Measurements from ENCODE around the gene TRPC1. TPM values are rescaled to one million over a fixed set of nuclear protein-coding genes. Genes with fewer than 3 reads are reported as not detected.
"Not testable (repeated sequence)": the region's sequence is repeated elsewhere in the genome, so short reads cannot be mapped to it uniquely, and the experiment has no call there.

The TRPC1 gene
- 34.4 and 46.7 TPM in 2 replicates for total RNA-seq

DNA sequence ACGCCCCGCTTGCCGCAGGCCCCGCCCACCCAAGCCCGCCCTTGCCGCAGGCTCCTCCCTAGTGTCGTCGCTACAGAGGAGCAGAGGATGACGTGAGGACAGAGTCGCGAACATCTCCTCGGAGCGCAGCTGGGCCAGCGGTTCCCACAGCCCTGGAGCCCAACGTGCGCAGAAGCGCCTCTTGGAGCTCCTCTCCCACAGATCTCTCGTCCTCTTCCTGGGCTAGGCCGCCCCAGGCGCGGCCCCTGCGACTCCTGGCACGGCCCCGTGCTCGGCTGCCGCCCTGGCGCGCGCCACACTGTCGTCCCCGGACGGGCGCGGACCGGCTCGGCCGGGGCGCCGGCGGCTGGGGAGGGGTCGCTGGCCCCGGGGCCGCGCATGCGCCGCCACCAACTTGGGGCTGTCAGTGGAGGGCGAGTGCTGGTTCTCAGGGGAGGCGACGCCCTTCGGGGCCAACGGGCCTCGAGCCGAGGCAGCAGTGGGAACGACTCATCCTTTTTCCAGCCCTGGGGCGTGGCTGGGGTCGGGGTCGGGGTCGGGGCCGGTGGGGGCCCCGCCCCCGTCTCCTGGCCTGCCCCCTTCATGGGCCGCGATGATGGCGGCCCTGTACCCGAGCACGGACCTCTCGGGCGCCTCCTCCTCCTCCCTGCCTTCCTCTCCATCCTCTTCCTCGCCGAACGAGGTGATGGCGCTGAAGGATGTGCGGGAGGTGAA, at the start of gene TRPC1:
Gene TRPC1 (plus strand): TSS at position 67 of the 714 bp plus-strand sequence. CDS start 526 bp downstream, at position 593.
- DNase-seq (ENCODE audit: low read depth) = peak; percentile 55

GRCh38 chr3:142676151-142676550, 47.7 kb upstream of the TRPC1 start:
- DNase-seq (ENCODE audit: low read depth) = no peak

- peak; percentile 40 for DNase-seq (ENCODE audit: low read depth)
Measured at GRCh38 chr3:142680710-142681109, 43.1 kb upstream of the TRPC1 start.

GRCh38 chr3:142690613-142691012, 33.2 kb upstream of the TRPC1 start:
- no peak for DNase-seq (ENCODE audit: low read depth)

DNA sequence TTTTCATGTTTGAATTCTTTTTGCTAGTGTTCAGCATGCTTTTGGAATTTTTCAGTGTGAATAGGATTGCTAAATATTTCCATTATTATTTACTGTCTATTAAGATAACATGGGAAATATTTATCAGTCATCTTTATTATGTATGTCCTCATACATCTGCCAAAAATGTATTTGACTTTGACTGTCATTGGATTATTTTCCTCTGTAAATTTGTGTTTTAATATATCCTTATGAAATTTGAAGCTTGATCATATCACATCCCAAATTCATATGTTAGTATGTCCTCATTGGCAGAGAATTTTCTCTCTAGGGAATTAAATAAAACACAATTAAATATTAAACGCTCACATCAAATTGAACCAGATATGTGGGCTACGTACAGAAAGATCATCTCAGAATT, 32.3 kb upstream of the TRPC1 start:
- DNase-seq (ENCODE audit: low read depth) = no peak

- no peak for DNase-seq (ENCODE audit: low read depth)
Measured at GRCh38 chr3:142693136-142693853, 30.5 kb upstream of the TRPC1 start.

DNA sequence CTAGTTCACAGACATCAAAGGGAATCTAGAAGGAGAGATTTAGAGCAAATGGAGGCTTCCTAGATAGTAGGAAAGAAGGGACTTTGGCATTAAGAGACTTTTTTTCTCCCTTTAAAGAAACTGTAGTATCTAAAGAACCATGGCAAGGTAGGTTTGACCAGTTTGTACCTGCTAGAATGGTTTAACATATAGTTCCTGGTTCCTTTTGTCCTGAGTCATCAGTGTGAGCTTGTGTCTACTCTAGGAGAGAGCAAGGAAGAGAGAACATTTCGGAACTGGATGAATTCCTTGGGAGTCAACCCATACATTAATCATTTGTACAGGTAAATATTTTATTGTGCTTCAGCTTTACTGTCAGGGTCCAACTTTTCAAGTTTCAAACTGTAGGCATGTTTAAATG, 29.6 kb upstream of the TRPC1 start:
- DNase-seq (ENCODE audit: low read depth) = peak; percentile 16

DNA sequence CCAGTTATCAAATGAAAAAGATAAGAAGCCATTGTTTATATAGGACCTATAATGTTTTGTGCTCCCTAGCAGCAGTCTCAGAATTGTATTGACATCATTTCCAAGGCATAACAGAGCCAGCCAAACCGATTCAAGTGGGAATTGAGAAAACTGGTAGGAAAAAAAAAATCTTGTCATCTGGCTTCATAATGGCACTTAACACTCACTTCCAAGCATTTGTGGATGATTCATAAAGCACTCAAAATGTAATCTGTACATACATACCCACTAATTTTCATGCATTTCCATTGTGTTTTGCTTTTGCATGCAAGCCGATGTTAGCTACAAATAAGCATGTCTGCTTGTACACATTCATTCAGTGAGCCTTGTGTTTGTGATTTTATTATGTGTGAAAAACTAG, 18.6 kb upstream of the TRPC1 start:
- no peak for DNase-seq (ENCODE audit: low read depth)

DNA sequence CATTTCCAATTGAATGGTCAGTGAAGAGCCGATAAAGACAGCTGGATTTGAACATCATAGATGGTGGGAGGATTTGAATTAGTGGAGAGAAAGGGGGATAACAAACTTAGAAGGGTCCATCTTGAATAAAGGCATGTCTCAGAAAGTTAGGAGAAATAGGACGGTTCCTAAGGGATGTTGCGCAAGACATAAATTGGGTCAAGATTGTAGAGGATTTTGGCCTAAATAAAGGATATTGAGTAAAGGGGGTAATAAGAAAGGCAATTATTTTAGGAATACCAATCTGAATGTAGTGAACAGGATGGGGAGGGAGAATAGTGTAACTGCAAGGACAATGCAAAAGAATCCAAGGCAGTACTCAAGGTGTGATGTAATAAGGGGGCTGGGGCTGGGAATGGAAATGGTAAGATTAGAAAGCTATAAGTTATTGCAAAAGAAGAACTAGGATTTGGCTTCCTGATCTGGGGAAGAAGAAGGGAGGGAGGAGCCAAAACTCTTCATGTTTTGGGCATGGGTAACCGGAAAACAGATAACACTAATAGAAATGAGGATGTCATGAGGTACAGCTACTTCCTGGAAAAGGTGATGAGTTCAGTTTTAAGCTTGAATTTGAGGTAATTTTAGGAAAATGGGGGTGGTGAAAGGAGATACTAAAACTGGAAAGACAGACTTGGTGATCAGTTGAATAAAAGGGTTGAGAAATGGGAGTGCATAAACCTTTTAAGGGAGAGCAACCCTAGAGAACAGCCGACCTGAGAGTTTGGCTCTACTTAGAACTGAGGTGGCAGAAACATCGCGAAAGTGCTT, 17.3 kb upstream of the TRPC1 start:
- DNase-seq (ENCODE audit: low read depth) = no peak

DNA sequence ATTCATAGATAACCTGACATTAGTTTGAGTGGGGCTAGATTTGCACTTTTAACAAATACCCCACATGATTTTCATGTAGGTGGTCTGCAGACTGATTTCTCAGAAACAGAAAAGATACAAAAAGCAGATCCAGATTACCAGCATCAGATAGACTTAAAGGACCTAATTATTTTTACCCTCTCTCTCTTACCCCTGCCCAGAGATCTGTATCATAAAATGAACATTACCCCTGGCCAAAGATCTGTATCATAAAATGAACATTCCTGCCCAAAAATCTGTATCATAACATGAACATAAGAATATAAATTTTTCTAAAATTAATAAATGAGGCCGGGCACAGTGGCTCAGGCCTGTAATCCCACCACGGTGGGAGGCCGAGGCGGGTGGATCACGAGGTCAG, 14.6 kb upstream of the TRPC1 start:
- DNase-seq (ENCODE audit: low read depth) = no peak

GRCh38 chr3:142714882-142715281, 9.0 kb upstream of the TRPC1 start:
- not testable (repeated sequence) for DNase-seq (ENCODE audit: low read depth)

DNA sequence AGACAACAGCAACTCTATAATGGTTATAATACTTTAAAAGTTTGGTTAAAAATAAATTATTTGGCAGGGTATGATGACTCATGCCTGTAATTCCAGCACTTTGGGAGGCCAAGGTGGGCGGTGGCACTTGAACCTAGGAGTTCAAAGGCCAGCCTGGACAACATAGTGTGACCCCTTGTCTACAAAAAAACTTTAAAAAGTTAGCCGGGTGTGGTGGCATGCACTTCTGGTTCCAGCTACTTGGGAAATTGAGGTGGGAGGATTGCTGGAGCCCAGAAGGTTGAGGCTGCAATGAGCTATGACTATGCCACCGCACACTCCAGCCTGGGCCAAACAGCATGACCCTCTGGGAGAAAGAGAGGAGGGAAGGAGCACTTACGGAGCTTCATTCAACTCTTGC, 7.7 kb upstream of the TRPC1 start:
- no peak for DNase-seq (ENCODE audit: low read depth)

DNA sequence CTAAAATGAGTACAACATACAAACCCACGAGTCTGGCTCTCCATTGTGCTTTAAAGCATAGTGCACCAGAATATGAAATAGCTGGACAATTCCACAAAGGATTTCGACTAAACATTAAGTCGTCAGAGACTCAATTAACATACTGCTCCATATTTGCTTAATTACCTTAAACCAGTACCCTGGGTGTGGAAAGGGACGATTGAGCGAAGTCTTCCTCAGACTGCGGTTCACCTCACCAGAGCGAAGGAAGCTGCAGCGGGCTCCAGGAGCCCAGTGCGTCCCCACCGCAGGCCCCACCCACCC, 218 bp upstream of the TRPC1 start:
- no peak for DNase-seq (ENCODE audit: low read depth)

DNA sequence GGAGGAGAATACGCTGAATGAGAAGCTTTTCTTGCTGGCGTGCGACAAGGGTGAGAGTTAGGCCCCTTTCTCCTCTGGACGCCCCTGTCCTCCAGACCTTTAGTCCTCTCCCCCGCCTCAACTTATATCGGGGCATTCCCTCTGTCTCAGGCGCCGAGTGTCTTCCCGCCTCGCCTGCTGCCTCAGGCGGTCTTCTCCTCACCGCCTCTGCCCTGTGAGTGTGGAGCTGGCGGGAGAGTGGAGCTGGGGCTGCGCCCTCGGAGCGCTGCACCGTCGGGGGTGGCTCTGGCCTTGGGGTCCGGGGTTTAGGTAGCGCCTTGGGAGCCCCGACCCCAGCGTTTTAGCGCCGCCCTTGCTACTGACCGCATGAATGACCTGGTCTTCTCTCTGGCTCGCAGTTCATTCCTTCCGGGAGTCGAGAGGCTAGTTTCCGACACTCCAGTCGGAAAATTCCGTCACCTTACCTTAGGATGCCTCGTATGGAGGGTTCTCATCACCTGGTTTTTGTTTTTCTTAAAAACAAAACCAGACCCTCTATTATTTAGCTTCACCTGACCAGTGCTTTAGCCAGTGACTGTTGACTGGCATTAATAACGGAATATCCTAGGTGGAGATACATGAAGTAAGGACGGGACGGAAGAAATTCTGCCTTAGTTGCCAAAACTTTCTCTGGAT, 985 bp downstream of the TRPC1 start:
- DNase-seq (ENCODE audit: low read depth) = peak; percentile 30

DNA sequence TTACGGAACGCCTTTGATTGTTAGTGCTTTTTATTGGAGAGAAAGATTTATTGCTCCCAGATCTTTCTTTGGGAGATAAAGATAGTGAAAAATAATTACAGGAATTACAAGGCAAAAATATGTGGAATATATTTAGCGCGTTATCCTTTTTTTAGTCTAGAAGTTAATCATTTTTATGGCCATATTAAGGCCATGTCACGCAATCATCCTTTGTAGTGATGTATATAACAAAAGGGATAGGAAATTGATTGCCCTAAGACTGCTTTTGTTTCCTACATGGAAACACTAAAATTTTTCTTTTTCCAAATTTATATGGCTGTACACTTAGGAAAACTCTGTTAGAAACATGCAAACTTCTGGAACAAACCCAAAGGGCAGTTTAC, 1.5 kb downstream of the TRPC1 start:
- no peak for DNase-seq (ENCODE audit: low read depth)

- no peak for DNase-seq (ENCODE audit: low read depth)
Measured at GRCh38 chr3:142726017-142726416, 2.2 kb downstream of the TRPC1 start.

GRCh38 chr3:142732066-142732465, 8.2 kb downstream of the TRPC1 start:
- no peak for DNase-seq (ENCODE audit: low read depth)

- no peak for DNase-seq (ENCODE audit: low read depth)
Measured at GRCh38 chr3:142734834-142735233, 11.0 kb downstream of the TRPC1 start.

GRCh38 chr3:142735462-142735861, 11.6 kb downstream of the TRPC1 start:
- no peak for DNase-seq (ENCODE audit: low read depth)

DNA sequence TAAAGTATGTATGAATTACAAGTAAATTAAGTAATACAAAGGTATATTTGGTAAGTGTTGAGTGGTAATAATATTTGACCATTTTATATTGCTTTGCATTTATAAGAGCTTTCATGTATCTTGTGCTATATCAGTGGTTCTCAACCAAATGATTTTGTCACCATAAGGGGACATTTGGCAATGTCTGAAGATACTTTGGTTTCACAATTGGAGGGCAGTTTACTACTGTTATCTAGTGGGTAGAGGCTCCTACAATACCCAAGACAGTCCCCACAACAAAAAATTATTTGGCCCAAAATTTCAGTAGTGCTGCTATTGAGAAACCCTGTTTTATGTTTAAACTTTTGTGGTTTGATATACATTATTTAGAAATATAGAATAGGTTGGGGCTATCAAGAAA, 14.6 kb downstream of the TRPC1 start:
- no peak for DNase-seq (ENCODE audit: low read depth)

DNA sequence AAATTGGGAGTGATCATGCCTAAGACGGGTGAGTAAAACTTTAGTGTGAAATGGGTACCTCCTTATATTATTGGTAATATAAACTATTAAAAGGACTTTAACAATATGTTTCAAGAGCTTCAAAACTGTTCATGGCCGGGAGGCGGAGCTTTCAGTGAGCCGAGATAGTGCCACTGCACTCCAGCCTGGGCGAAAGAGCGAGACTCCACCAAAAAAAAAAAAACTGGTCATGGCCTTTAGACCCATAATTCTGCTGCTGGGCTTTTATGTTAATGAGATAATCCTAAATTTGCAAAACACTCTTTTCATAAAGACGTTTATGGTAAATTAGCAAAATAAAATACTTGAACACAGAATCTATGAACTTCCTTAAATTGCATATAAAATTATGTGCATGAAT, 22.8 kb downstream of the TRPC1 start:
- no peak for DNase-seq (ENCODE audit: low read depth)

DNA sequence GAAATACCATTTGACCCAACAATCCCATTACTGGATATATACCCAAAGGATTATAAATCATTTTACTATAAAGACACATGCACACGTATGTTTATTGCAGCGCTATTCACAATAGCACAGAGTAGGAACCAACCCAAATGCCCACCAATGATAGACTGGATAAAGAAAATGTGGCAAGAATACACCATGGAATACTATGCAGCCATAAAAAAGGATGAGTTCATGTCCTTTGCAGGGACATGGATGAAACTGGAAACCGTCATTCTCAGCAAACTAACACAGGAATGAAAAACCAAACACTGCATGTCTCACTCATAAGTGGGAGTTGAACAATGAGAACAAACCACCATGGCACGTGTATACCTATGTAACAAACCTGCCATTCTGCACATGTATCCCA, 26.7 kb downstream of the TRPC1 start:
- not testable (repeated sequence) for DNase-seq (ENCODE audit: low read depth)
